H9 (cell line): ENCODE measurements around the gene MICALL1. TPM values are rescaled to one million over a fixed set of nuclear protein-coding genes. Genes with fewer than 3 reads are reported as not detected.

Experiments used
- DNase-seq: peaks from one replicate; pipeline ENCODE4 v3.0.0-alpha.2; 2017
- H2AFZ ChIP-seq: one replicate; pipeline ENCODE4 v1.6.1; 2013; ENCODE audit warnings: mild to moderate bottlenecking, low read length, control low read depth, moderate library complexity
- H2AK5ac ChIP-seq: 2 replicates; pipeline ENCODE4 v1.6.1; 2013; ENCODE audit warnings: low read length, control low read depth, mixed read lengths; ENCODE audit not compliant: insufficient read length
- H2BK120ac ChIP-seq: one replicate; pipeline ENCODE4 v1.6.1; 2013; ENCODE audit warnings: low read depth, mild to moderate bottlenecking, low read length, control low read depth, inconsistent platforms; ENCODE audit not compliant: poor library complexity, severe bottlenecking
- H2BK12ac ChIP-seq: 2 replicates; pipeline ENCODE4 v1.6.1; 2013; ENCODE audit warnings: low read length, control low read depth, mixed read lengths, low read depth; ENCODE audit not compliant: insufficient read length
- H2BK15ac ChIP-seq: 2 replicates; pipeline ENCODE4 v1.6.1; 2013; ENCODE audit warnings: low read depth, low read length, control low read depth
- H2BK20ac ChIP-seq: one replicate; pipeline ENCODE4 v1.6.1; 2013; ENCODE audit warnings: low read depth, mild to moderate bottlenecking, low read length, control low read depth, inconsistent platforms; ENCODE audit not compliant: poor library complexity, severe bottlenecking
- H2BK5ac ChIP-seq: 2 replicates; pipeline ENCODE4 v1.6.1; 2013; ENCODE audit warnings: low read length, control low read depth, mixed read lengths; ENCODE audit not compliant: insufficient read length
- H3K14ac ChIP-seq: 2 replicates; pipeline ENCODE4 v1.6.1; 2013; ENCODE audit warnings: low read length, control low read depth; ENCODE audit not compliant: insufficient read depth
- H3K18ac ChIP-seq: 2 replicates; pipeline ENCODE4 v1.6.1; 2013; ENCODE audit warnings: low read depth, mild to moderate bottlenecking, mixed read lengths, low read length, control low read depth; ENCODE audit not compliant: insufficient read length
- H3K23ac ChIP-seq: 2 replicates; pipeline ENCODE4 v1.6.1; 2013; ENCODE audit warnings: low read length, control low read depth, mixed read lengths, low read depth; ENCODE audit not compliant: insufficient read length
- H3K23me2 ChIP-seq: 2 replicates; pipeline ENCODE4 v1.6.1; 2013; ENCODE audit warnings: low read depth, mild to moderate bottlenecking, mixed read lengths, low read length, control low read depth; ENCODE audit not compliant: insufficient read length, poor library complexity, severe bottlenecking
- H3K27ac ChIP-seq: 2 replicates; pipeline ENCODE4 v1.5.1; 2013; ENCODE audit warnings: low read length, control low read depth, mixed read lengths, low read depth; ENCODE audit not compliant: insufficient read length
- H3K27me3 ChIP-seq: 2 replicates; pipeline ENCODE4 v1.6.1; 2013; ENCODE audit warnings: low read length, control low read depth, inconsistent platforms; ENCODE audit not compliant: insufficient read depth
- H3K4ac ChIP-seq: 2 replicates; pipeline ENCODE4 v1.6.1; 2013; ENCODE audit warnings: low read depth, mild to moderate bottlenecking, control low read depth, inconsistent platforms, low read length, moderate library complexity
- H3K4me1 ChIP-seq: 2 replicates; pipeline ENCODE4 v1.6.1; 2013; ENCODE audit warnings: low read length, control low read depth, inconsistent platforms; ENCODE audit not compliant: insufficient read depth
- H3K4me2 ChIP-seq: 2 replicates; pipeline ENCODE4 v1.6.1; 2013; ENCODE audit warnings: low read length, control low read depth, mixed read lengths; ENCODE audit not compliant: insufficient read length, insufficient read depth
- H3K56ac ChIP-seq: 2 replicates; pipeline ENCODE4 v1.6.1; 2013; ENCODE audit warnings: low read depth, mild to moderate bottlenecking, mixed read lengths, low read length, control low read depth; ENCODE audit not compliant: insufficient read length
- H3K79me1 ChIP-seq: 2 replicates; pipeline ENCODE4 v1.6.1; 2013; ENCODE audit warnings: low read depth, mild to moderate bottlenecking, moderate library complexity, low read length, control low read depth, inconsistent platforms; ENCODE audit not compliant: insufficient read depth, poor library complexity, severe bottlenecking
- H3K79me2 ChIP-seq: 2 replicates; pipeline ENCODE4 v1.6.1; 2013; ENCODE audit warnings: low read length, control low read depth, inconsistent platforms; ENCODE audit not compliant: insufficient read depth
- H3K9ac ChIP-seq: 2 replicates; pipeline ENCODE4 v1.6.1; 2013; ENCODE audit warnings: low read length, control low read depth, mixed read lengths; ENCODE audit not compliant: insufficient read length; ENCODE audit errors: extremely low read depth
- H3K9me3 ChIP-seq: one replicate; pipeline ENCODE4 v1.6.1; 2013; ENCODE audit warnings: low read depth, low read length, inconsistent platforms; ENCODE audit not compliant: control insufficient read depth
- H3T11ph ChIP-seq: one replicate; pipeline ENCODE4 v1.6.1; 2013; ENCODE audit warnings: mild to moderate bottlenecking, low read length, control low read depth, inconsistent platforms
- H4K20me1 ChIP-seq: one replicate; pipeline ENCODE4 v1.6.1; 2013; ENCODE audit not compliant: control insufficient read depth, insufficient read length, insufficient read depth
- H4K5ac ChIP-seq: 2 replicates; pipeline ENCODE4 v1.6.1; 2013; ENCODE audit warnings: low read depth, mild to moderate bottlenecking, mixed read lengths, low read length, control low read depth; ENCODE audit not compliant: insufficient read length
- H4K8ac ChIP-seq: replicated peaks from 2 replicates; pipeline ENCODE4 v1.6.1; 2013; ENCODE audit warnings: low read length, control low read depth, mixed read lengths, low read depth; ENCODE audit not compliant: insufficient read length
- H4K91ac ChIP-seq: 2 replicates; pipeline ENCODE4 v1.6.1; 2013; ENCODE audit warnings: low read depth, mild to moderate bottlenecking, moderate library complexity, mixed read lengths, low read length, control low read depth; ENCODE audit not compliant: insufficient read length
- H3K27ac Mint-ChIP-seq, 3 experiments: 2 replicates in 2 of 3; 3 replicates in 1 of 3; pipeline ENCODE4 v1.8.0; 2020 to 2021; ENCODE audit warnings: mixed read lengths in 3 of 3, mild to moderate bottlenecking in 1 of 3, moderate library complexity in 1 of 3
- H3K27me3 Mint-ChIP-seq: 2 replicates; pipeline ENCODE4 v1.8.0; 2021; ENCODE audit warnings: low read depth, mild to moderate bottlenecking, moderate library complexity, mixed read lengths
- H3K36me3 Mint-ChIP-seq, 3 experiments: 2 replicates in 2 of 3; 3 replicates in 1 of 3; pipeline ENCODE4 v1.8.0; 2020 to 2021; ENCODE audit warnings: low read depth in 3 of 3, mixed read lengths in 3 of 3; ENCODE audit not compliant: insufficient read depth in 1 of 3
- H3K4me1 Mint-ChIP-seq, 2 experiments: 2 replicates each; pipeline ENCODE4 v1.8.0; 2020; ENCODE audit warnings: mixed read lengths in 2 of 2
- H3K4me3 Mint-ChIP-seq, 2 experiments: 2 replicates in 1 of 2; 3 replicates in 1 of 2; pipeline ENCODE4 v1.8.0; 2020 to 2021; ENCODE audit warnings: mild to moderate bottlenecking in 2 of 2, mixed read lengths in 2 of 2, moderate library complexity in 1 of 2
- H3K9me3 Mint-ChIP-seq, 2 experiments: 2 replicates in 1 of 2; 3 replicates in 1 of 2; pipeline ENCODE4 v1.8.0; 2020; ENCODE audit warnings: mild to moderate bottlenecking in 2 of 2, mixed read lengths in 2 of 2, moderate library complexity in 1 of 2
- WGBS: extraction: QIAGEN DNeasy Blood & Tissue Kit; methylation state at CpG from one replicate; pipeline ENCODE4 v1.1.7; 2013; ENCODE audit warnings: missing lambda C conversion rate, low lambda C conversion rate, mixed read lengths; ENCODE audit not compliant: insufficient read length; ENCODE audit errors: extremely low coverage; 5-methylcytosine and 5-hydroxymethylcytosine counted together
- total RNA-seq: library from RNA; stranded (reverse); gene quantifications from 2 replicates; pipeline ENCODE4 v1.2.1, GENCODE V29; 2021
- TF ChIP-seq, protein P1 (sequence below): fragments of 200-600 bp; sonication (generic); conservative IDR thresholded peaks from 3 replicates; pipeline ENCODE4 v1.8.0; 2021; ENCODE audit warnings: antibody characterized with exemption, mild to moderate bottlenecking

MICALL1 gene
- total RNA-seq, 1 experiment from 2014 or later, result 33.3 TPM

DNA sequence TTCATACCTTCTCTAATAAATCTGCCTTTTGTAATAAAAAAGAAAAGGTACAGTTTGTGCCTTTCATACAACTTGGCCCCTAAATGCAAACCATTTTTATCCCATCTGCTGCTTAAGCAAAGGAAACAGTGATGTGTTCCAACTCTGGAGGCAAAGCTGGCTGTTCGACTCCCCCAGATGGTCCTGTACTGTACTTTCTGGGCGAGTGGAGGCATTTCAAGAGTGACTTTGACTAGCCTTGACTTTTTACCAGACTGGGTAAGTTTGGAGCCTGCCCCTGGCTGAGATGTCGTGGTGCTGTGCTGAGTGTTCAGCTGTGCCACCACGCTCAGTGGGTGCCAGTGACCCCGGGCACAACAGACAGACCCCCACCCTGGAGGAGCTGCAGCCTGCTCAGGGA lies 10.2 kb downstream of the MICALL1 start:
- no peak overlapping the region for H3K4ac ChIP-seq
- no peak overlapping the region; a peak in 1 of 7 replicates for H3K27ac Mint-ChIP-seq
- H2BK12ac ChIP-seq, result no peak overlapping the region

More for the DNA sequence above, 10.2 kb downstream of the MICALL1 start:
- Histone ChIP-seq H3K9ac (no peak overlapping the region), H4K91ac (no peak overlapping the region), H2BK15ac (no peak overlapping the region), H2BK20ac (no peak overlapping the region), H2BK120ac (no peak overlapping the region), H2AFZ (no peak overlapping the region), H3K79me1 (no peaks in the 10 kb centered on the region), H3T11ph (no peak overlapping the region), H4K20me1 (no peaks in the 10 kb centered on the region), H3K27ac (no peak overlapping the region), H2AK5ac (no peak overlapping the region), H3K56ac (no peak overlapping the region), H3K14ac (no peak overlapping the region), H3K79me2 (no peaks in the 10 kb centered on the region), H4K8ac (no peak overlapping the region), H2BK5ac (no peak overlapping the region), H4K5ac (no peak overlapping the region), H3K27me3 (no peaks in the 10 kb centered on the region), H3K23me2 (no peaks in the 10 kb centered on the region), H3K18ac (no peak overlapping the region), H3K4me2 (no peak overlapping the region), H3K9me3 (no peaks in the 10 kb centered on the region), H3K23ac (no peak overlapping the region), H3K4me1 (no peaks in the 10 kb centered on the region)
- peaks cover 4 to 7% of the 10 kb centered on the region in 2 experiments for H3K4me1 Mint-ChIP-seq
- H3K4me3 Mint-ChIP-seq, result no peak overlapping the region
- H3K36me3 Mint-ChIP-seq, result peaks cover 3 to 54% (median 27%) of the 10 kb centered on the region in 3 experiments; a peak in 6 of 7 replicates
- no CpG with 5 or more reads among the region's 5 CpGs for WGBS
- H3K27me3 Mint-ChIP-seq, result no peaks in the 10 kb centered on the region; the same call in 1 of the 2 replicates
- no peak for DNase-seq
- no peaks in the 10 kb centered on the region for H3K9me3 Mint-ChIP-seq
- TF ChIP-seq, protein P1, sequence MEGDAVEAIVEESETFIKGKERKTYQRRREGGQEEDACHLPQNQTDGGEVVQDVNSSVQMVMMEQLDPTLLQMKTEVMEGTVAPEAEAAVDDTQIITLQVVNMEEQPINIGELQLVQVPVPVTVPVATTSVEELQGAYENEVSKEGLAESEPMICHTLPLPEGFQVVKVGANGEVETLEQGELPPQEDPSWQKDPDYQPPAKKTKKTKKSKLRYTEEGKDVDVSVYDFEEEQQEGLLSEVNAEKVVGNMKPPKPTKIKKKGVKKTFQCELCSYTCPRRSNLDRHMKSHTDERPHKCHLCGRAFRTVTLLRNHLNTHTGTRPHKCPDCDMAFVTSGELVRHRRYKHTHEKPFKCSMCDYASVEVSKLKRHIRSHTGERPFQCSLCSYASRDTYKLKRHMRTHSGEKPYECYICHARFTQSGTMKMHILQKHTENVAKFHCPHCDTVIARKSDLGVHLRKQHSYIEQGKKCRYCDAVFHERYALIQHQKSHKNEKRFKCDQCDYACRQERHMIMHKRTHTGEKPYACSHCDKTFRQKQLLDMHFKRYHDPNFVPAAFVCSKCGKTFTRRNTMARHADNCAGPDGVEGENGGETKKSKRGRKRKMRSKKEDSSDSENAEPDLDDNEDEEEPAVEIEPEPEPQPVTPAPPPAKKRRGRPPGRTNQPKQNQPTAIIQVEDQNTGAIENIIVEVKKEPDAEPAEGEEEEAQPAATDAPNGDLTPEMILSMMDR, result no peak
